ENCODE data around the gene SLC22A7.

The SLC22A7 gene

GRCh38 chr6:43267619-43268354 is 30.3 kb upstream of the SLC22A7 start:
- DNase-seq, result no peak

DNA sequence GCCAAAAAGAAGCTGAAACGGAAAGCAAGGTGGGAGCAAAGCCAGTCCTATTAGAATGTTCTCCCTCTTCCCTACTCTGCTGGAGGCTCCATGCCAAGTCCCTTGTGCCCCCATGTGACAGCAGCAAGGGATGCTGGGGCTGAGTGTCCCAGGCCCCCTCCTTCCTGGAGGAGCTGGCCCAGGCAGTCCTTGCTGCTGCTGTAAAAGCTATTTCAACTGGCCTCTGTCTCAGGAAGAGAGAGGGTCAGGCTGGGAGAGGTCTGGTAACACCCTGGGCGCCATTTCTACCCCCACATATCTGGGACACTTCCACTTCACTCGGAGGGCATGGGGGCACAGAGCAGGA is 29.7 kb upstream of the SLC22A7 start:
- no peak for DNase-seq

- DNase-seq, result no peak
Measured at GRCh38 chr6:43268782-43269272, 29.2 kb upstream of the SLC22A7 start.

DNA sequence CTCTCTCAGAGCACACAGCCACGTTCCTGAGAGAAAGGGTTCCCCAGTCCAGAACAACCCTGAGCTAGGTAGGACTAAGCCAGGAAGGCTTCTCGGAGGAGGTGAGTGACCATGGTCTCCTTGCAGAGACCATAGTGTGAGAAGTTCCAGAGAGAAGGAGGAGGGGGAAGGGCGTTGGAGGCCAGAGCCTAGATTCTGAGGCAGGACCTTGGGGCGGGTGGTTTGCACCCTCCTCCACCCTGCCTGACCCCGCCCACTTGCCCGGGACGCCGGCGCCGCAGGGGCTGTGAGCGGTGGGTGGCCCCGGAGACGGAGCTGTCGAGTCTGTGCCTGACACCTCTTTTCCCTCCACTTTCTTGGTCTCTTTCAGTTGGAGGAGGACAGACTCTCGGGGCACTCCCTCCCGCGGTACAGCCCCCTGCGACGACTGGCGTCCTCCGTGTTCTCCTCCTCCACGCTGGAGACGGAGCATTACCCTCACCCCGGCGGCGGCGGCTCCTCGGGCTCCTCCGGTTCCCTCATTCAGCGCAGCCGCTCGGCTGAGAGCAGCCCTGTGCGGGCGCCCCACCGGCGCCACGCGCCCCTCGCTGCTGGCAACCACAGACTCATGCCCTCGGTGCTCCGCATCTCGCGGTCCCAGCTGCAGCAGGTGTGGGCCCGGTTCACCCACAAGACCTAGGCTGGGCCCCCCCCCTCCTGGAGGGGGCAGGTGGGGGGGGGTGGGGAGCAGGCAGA is 28.6 kb upstream of the SLC22A7 start:
- no peak for DNase-seq

DNA sequence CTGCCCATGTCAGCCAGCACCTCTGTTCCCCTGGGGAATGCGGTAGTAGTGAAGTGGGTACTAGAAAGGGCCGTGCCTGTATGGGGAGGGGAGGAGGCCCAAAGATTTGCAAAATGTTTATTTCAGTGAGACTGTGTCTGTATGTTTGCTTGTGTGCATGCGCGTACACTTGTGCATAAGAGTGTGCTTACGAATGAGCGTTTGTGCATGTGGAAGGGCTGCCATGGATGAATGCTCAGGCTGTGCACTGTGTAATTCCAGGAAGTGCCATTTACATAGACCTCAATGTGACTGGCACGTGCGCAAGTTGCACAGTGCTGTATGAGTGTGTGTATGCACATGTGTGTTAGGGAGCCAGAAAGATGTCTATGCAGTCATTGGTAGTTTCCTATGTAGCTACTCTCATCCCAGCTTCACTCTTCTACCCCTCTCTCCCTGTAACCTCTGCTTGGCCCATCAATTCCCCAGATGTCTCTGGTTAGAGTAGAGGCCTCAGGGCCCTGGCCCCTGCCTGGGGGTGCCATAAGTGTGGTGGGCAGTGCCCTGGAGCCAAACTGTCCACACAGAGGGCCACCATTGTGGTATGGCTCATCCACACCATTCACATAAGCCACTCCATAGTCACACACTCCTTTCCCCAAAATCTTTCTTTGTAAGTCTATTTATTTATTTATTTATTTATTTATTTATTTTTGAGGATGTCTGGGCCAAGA is 26.8 kb upstream of the SLC22A7 start:
- no peak for DNase-seq

DNA sequence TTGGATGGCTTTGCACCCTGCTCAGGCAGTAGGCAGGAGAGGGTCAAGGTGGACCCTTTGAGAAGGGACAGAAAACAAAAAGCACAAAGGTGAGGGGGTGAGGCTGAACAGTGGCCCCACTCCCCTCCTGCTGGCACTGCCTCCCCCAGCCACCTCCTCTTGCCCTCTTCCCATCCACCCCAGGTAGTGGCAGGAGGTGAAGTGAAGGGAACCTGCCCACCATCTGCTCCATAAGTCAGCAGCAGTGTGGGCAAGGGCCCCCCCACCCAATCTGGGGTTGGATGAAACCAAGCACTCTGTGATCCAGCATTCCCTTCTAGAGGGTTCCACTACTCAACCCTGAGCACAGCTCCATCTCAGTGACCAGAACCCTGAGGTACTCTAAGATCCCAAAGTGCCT is 26.1 kb upstream of the SLC22A7 start:
- no peak for DNase-seq

DNA sequence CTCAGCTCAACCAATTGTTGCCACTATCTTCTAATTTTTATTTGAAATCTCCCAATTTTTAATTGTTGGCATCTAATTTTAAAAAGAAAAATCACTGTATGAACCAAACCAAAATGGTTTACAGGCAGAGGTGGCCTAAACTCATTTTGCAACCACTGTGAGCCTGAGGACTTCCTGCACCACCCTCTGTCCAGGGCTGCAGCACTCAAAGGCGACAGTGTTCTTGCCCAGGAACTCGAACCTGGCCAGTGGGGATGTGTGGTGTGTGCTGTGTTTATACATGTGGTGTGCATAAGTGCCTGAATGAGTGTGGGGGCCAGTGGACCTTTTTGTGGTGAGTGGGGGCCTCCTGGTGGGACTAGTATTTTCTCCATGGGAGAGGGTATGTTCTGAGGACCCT is 24.4 kb upstream of the SLC22A7 start:
- no peak for DNase-seq

DNA sequence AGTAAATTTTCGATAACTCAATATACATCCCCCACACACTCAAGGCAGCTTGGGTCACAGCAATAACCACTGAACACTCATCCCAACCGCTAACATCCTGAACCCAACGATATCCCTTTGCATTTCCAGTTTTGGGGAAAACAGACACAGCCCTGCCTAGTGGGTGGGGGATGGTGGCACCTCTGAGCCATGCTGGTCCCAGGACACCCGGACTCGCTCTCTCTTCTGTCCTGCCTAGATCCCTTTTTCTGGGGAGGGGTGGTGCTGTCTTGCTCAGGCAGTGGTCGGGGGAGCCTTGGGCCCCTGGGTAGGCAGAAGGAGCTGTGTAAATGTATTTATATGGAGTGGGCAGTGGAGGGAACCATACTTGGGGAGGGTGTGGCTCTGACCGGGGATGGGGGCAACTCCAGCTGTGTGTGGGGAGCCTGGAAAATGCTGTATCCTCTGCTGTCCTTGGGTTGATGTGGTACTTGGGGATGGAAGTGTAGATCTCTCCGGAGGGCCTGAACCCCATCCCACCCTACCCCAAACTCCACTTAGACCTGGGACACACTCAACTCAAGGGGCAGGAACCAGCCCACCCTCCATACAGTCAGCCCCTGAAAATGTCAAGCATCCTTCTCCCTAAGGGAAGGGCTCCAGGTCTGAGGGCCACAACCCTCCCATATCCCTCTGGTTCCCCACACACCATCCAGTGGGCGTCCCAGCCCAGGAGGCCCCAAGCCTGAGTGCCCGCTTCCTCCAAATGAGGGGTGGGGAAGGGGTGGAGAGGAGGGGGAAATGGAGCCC is 23.7 kb upstream of the SLC22A7 start:
- DNase-seq, result no peak

DNA sequence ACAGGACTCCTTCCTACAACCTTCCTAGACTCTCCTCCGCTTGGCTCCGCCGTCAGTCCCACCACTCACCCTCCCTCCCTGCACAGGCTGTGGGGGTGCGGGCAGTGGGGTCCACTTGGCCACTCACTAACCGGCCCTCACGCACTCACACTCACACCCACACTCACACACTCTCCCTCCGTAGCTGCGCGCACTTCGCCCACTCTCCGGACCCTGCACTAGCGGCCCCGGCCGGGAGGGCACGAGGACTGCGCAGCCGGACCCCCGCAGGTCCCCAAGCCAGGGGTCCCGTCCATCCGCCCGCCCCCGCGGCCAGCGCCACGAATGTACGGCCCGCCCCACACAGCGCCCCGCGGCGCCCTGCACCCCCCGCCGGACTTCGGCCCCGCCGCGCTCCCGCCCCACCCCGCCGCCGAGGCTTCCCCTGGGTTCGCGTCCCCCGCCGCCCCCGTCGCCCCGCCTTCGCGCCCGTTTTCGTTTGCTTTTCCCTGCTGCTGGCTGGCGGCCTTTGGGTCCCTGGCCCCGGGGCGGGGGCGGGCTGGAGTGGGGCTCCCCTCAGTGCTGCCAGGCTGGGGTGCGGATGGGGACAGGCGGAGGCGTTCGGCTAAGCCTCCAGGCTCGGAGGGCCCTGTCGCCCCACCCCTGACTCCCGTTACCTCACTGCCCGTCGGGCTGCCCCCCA is 23.0 kb upstream of the SLC22A7 start:
- DNase-seq, result no peak

DNA sequence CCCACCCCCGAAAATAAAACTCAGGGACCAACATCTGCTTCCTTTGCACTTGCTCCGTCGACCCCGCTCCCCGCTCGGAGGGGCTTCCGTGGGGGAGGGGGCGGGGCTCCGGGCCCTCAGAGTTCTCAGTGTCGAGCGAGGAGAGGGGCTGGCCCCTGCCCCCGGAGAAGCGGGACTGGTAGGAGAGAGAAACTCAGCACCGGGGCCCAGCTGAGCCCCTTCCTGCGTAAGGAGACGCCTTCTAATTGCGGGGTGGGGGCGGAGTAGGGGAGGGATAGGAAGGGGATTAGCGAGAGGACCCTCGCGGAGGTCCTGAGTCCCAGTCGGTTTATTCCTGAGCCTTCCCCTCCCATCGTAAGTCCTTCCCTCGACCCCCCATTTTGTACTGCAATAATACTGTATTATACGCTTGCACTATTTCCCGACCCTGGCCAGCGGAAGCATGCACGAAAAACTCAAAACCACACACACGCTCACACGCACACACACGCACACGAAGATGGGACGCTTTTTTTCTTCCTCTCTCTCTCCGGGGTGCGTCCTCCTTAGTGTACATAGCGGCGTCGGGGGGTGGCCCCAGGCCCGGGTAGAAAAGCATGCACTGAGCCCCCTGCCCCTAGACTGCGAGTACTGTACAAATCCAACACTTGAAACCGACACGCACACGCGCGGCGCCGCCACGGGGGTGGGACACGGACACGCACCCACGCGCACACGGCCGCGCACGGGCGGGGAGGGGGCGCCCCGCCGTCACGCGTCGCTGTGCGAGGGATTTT is 22.1 kb upstream of the SLC22A7 start:
- DNase-seq, result no peak

DNA sequence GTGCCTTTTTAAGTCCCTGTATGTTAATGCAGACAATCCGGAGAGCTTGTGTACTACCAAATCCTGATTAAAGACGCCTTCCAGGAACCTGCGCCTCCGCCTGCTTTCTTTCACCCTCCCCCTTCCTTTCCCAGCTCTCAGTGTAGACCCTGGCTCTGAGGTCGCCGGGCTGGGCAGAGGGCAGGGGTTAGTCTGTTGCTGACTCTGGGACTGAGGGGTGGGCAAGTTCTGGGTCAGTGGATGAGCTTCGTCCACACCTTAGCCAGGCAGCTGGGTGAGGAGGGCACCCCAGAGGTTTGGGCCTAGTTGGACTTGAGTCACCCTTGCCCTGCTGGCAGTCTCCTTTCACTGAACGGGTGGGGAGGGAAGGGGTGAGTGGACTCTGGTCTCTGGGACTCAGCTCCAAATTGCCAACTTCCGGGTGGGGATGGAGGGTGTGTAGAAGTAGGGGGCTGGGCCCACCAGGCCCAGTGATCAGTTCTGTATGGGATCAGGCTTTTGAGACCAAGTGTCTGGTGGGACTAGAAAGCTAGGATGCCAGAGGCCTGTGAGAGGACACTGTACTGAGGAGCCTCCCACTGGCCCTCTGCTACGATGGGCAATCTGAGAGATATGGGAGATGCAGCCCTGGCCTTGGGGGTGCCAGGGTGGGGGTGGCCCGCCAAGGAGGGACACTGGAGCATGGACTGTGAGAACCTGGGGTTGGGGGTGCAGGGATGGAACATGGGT is 21.3 kb upstream of the SLC22A7 start:
- no peak for DNase-seq

DNA sequence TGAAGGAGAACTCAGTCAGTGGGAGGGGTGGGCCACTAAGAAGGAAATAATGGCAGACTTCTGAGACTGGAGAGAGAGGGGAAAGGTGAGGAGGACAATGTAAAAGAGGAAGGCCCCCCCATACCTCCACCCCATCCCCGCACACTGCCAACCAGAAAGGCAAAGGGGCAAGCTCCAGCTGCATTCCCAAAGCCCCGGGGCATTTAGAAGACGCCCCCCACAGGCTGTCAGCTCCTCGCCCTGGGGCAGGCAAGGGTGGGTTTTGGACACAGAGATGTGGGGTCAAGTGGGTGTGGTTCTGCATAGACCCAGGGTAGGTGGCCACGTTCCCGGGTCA is 20.8 kb upstream of the SLC22A7 start:
- no peak for DNase-seq

- no peak for DNase-seq
Measured at GRCh38 chr6:43277643-43278523, 20.2 kb upstream of the SLC22A7 start.

GRCh38 chr6:43278524-43279078 is 19.5 kb upstream of the SLC22A7 start:
- no peak for DNase-seq

DNA sequence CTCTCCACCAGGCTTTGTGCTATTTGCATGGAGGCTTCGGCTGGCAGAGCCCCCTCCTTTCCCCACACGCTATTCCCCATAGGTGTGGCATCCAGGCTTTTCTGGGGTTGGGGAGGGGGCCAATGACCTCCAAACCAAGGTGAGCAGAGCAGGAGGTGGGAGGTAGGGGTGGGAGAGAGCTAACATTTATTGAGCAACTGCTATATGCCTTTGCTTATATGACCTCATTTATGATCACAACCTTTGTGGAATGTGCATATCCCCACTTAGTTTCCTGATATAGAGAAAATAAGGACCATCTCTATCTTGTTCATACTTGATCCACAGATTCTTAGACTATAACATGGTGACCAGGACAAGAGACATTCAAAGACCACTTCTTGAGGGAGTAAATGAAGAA is 17.8 kb upstream of the SLC22A7 start:
- no peak for DNase-seq

- no peak for DNase-seq
Measured at GRCh38 chr6:43282060-43282459, 16.0 kb upstream of the SLC22A7 start.

DNA sequence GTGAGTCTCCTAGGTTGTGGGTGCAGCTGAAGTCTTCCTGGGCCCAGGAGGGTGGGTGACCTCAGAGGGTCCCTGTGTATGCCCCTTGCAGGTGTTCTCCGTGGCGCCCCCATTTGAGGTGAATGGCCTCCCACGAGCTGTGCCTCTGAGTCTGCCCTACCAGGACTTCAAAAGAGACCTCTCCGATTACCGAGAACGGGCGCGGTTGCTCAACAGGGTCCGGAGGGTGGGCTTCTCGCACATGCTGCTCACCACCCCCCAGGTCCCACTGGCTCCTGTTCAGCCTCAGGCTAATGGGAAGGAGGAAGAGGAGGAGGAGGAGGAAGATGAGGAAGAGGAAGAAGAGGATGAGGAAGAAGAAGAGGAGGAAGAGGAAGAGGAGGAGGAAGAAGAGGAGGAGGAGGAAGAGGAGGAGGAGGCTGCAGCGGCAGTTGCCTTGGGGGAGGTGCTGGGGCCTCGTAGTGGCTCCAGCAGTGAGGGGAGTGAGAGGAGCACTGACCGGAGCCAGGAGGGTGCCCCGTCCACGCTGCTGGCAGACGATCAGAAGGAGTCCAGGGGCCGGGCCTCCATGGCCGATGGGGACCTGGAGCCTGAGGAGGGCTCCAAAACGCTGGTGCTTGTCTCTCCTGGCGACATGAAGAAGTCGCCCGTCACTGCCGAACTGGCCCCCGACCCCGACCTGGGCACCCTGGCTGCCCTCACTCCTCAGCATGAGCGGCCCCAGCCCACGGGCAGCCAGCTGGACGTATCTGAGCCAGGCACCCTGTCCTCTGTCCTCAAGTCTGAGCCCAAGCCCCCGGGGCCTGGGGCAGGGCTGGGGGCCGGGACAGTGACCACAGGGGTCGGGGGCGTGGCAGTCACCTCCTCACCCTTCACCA is 15.2 kb upstream of the SLC22A7 start:
- DNase-seq, result no peak

DNA sequence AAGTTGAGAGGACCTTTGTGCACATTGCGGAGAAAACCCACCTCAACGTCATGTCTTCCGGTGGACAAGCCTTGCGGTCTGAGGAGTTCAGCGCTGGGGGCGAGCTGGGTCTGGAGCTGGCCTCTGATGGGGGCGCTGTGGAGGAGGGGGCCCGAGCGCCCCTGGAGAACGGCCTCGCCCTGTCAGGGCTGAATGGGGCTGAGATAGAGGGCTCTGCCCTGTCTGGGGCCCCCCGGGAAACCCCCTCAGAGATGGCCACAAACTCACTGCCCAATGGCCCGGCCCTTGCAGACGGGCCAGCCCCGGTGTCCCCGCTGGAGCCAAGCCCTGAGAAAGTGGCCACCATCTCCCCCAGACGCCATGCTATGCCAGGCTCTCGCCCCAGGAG is 14.6 kb upstream of the SLC22A7 start:
- DNase-seq, result no peak

GRCh38 chr6:43283905-43284304 is 14.2 kb upstream of the SLC22A7 start:
- DNase-seq, result no peak

Measured in DMS79 (cell line).